A673 (cell line): ENCODE data around the gene PPP1R18. TPM values are rescaled to one million over a fixed set of nuclear protein-coding genes. Genes with fewer than 3 reads are reported as not detected.

Source experiments
- BruUV-seq: library from RNA; stranded (reverse); fragments of 400-500 nt; replicated peaks from 2 replicates; lab custom pipeline; 2021; lab: Mats Ljungman, UMichigan
- CTCF ChIA-PET: fragments of 300-600 bp; sonication (Branson Sonifier 250); formaldehyde crosslinking; loops from one replicate; lab custom pipeline; 2022; ENCODE audit warnings: antibody characterized with exemption; lab: Charles Lee
- POLR2A ChIA-PET: fragments of 300-600 bp; sonication (Branson Sonifier 250); formaldehyde crosslinking; loops from one replicate; lab custom pipeline; 2022; ENCODE audit warnings: antibody characterized with exemption; ENCODE audit not compliant: low non-redundant PET; lab: Charles Lee
- DNase-seq: peaks from one replicate; pipeline ENCODE4 v3.0.0-alpha.2; 2015; ENCODE audit warnings: low spot score
- H3K27ac ChIP-seq: fragments of 200-600 bp; sonication (generic); 2 replicates; pipeline ENCODE4 v1.5.1; 2016; ENCODE audit warnings: mixed run types, low read depth, mild to moderate bottlenecking, mixed read lengths, antibody characterized with exemption, low read length; ENCODE audit not compliant: poor library complexity, severe bottlenecking
- H3K27me3 ChIP-seq: fragments of 200-600 bp; sonication (generic); replicated peaks from 2 replicates; pipeline ENCODE4 v1.6.1; 2017; ENCODE audit warnings: mixed run types, low read depth, mild to moderate bottlenecking, mixed read lengths, antibody characterized with exemption, low read length; ENCODE audit not compliant: insufficient read depth, poor library complexity
- H3K36me3 ChIP-seq: fragments of 200-600 bp; sonication (generic); 2 replicates; pipeline ENCODE4 v1.6.1; 2016; ENCODE audit warnings: mixed run types, mild to moderate bottlenecking, mixed read lengths, antibody characterized with exemption, low read length; ENCODE audit not compliant: insufficient read depth, poor library complexity, severe bottlenecking
- H3K4me1 ChIP-seq: fragments of 200-600 bp; sonication (generic); 2 replicates; pipeline ENCODE4 v1.6.1; 2017; ENCODE audit warnings: mixed run types, mild to moderate bottlenecking, mixed read lengths, antibody characterized with exemption, low read length; ENCODE audit not compliant: insufficient read depth, poor library complexity, severe bottlenecking
- H3K4me3 ChIP-seq: fragments of 200-600 bp; sonication (generic); 2 replicates; pipeline ENCODE4 v1.5.1; 2016; ENCODE audit warnings: low read depth, mixed run types, mild to moderate bottlenecking, mixed read lengths, low read length; ENCODE audit not compliant: poor library complexity, severe bottlenecking
- H3K9me3 ChIP-seq: fragments of 200-600 bp; sonication (generic); 2 replicates; pipeline ENCODE4 v1.6.1; 2016; ENCODE audit warnings: mixed run types, low read depth, mild to moderate bottlenecking, mixed read lengths, antibody characterized with exemption, low read length; ENCODE audit not compliant: poor library complexity, severe bottlenecking
- CTCF ChIP-seq: fragments of 300-800, 200-600 bp; sonication (generic); conservative IDR thresholded peaks from 2 replicates; pipeline ENCODE4 v1.5.1; 2017; ENCODE audit warnings: low read depth, mild to moderate bottlenecking, antibody characterized with exemption, low read length, moderate library complexity, mixed read lengths
- EZH2 ChIP-seq: fragments of 200-600 bp; sonication (generic); IDR thresholded peaks from 2 replicates; pipeline ENCODE4 v1.6.1; 2017; ENCODE audit warnings: borderline replicate concordance, low read depth, mild to moderate bottlenecking, mixed read lengths, antibody characterized with exemption, low read length; ENCODE audit not compliant: poor library complexity, severe bottlenecking
- intact Hi-C: fragments of 100-400 bp; cut with micrococcal nuclease; formaldehyde crosslinking; loops from one replicate; pipeline ENCODE4 v1.10.0; 2022; ENCODE audit not compliant: unreplicated experiment
- total RNA-seq: library from RNA; stranded (reverse); gene quantifications from 2 replicates; pipeline ENCODE4 v1.2.3, GENCODE V29; 2021

The PPP1R18 gene
- total RNA-seq, 1 experiment from 2014 or later: 50.3 TPM

- peaks cover 4% of the 10 kb centered on the region for H3K4me1 ChIP-seq
- BruUV-seq: no TSS peak
- CTCF ChIA-PET: interaction anchor here (1.3 kb wide), 1 partner anchor 54 kb away, joined by 3 read pairs; no protein-coding TSS in a partner anchor
Measured at GRCh38 chr6:30676660-30677285, 9.7 kb downstream of the PPP1R18 start.

GRCh38 chr6:30672445-30673253 lies 13.8 kb downstream of the PPP1R18 start, which contains the start of gene DHX16:
DHX16 (minus strand) TSS chr6:30673006; CDS start chr6:30672841, 165 bp downstream.
- BruUV-seq: TSS peak; percentile 59

More at GRCh38 chr6:30676660-30677285, 9.7 kb downstream of the PPP1R18 start:
- H3K36me3 ChIP-seq: peaks cover 20% of the 10 kb centered on the region
- POLR2A ChIA-PET: no interaction called here
- no peak overlapping the region for H3K4me3 ChIP-seq
- no peaks in the 10 kb centered on the region for H3K27me3 ChIP-seq
- intact Hi-C loops: loop anchor here (10.0 kb wide), 1 partner anchor 192 kb away; the partner anchor contains the start of gene HLA-E
- no peaks in the 10 kb centered on the region for H3K9me3 ChIP-seq
- no peak for DNase-seq
- no peak overlapping the region for H3K27ac ChIP-seq
- TF ChIP-seq CTCF: no peak
- TF ChIP-seq EZH2: no peak

More at GRCh38 chr6:30672445-30673253, 13.8 kb downstream of the PPP1R18 start, which contains the start of gene DHX16:
- ChIA-PET CTCF (interaction anchor here (0.5 to 1.0 kb wide), 3 partner anchors 42 to 407 kb away, joined by 3 to 4 read pairs (median 3); no protein-coding TSS in a partner anchor), POLR2A (interaction anchor here (0.7 kb wide), 1 partner anchor 128 kb away, joined by 5 read pairs; no protein-coding TSS in a partner anchor)
- TF ChIP-seq EZH2 (no peak), CTCF (peak; percentile 96)
- Histone ChIP-seq H3K9me3 (no peaks in the 10 kb centered on the region), H3K4me1 (peaks cover 7% of the 10 kb centered on the region), H3K4me3 (peak within 1 kb of the TSS; percentile 87), H3K27me3 (no peaks in the 10 kb centered on the region), H3K27ac (peak within 1 kb of the TSS; percentile 61), H3K36me3 (peaks cover 30% of the 10 kb centered on the region)
- intact Hi-C loops: loop anchor here (10.0 kb wide), 1 partner anchor 188 kb away; the partner anchor contains the start of gene HLA-E
- DNase-seq: peak; percentile 98
